COLO668 (cell line): ENCODE results near the gene KIRREL2.
"Not testable (repeated sequence)": the region's sequence is repeated elsewhere in the genome, so short reads cannot be mapped to it uniquely, and the experiment has no call there.

Source experiments
- DNase-seq: peaks from one replicate; lab custom pipeline; 2025; ENCODE audit not compliant: unreplicated experiment; lab: John Stamatoyannopoulos, UW

The KIRREL2 gene

DNA sequence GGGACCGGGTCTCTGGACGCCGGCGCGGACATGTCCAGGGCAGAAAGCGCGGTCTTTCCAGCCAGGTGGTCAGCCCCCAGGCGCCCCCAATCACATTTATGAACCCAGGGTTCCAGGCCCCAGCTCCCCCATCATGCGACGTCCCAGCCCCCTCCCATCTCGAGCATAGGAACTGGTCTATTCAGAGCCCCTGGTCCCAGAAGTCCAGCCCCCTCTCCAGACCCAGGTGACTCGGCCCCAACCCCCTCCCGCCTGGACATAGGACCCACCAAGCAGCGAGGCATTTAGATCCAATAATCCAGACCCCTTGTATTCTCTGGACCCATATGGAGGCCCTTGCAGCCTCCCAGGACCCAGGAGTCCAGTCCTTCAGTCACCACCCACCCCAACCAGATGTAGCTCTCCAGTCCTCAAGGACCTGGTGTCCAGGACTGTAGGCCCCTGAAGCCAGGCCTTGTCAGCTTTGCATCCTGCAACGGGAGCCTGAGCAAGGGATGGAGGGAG lies 12.2 kb downstream of the KIRREL2 start:
- DNase-seq, result no peak

DNA sequence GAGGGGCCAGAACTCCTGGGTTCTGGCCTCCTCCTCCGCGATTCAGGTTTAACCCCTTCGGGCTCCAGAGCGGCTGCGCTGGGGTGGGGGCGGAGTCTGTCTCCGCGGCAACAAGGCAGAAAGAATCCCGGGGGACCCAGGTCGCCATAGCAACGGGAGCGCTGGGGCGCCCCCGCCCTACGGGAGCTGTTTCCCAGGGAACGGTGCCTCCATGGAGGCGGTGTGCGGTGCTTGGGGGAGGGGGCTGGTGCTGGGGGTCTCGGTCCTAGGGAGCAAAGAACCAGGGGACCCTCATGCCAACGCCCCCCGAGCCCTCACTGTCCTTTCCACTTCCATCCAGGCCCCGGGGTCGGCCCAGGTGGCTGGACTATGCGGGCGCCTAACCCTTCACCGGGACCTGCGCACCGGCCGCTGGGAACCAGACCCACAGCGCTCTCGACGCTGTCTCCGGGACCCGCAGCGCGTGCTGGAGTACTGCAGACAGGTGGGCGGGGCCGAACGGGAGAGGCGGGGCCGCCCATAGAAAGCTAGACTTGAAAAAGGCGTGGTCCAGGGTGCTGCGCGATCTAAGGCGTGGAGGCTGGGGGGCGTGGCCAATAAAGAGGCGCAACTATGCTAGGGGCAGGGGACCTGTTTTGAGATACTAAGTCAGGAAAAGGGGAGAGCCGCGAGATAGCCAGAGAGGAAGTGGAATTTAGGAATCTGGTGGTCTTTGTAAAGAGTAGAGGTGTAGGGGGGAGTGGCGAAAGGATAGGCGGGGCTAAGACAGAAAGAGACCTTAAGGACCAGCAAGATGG lies 12.8 kb downstream of the KIRREL2 start:
- peak; percentile 89 for DNase-seq

DNA sequence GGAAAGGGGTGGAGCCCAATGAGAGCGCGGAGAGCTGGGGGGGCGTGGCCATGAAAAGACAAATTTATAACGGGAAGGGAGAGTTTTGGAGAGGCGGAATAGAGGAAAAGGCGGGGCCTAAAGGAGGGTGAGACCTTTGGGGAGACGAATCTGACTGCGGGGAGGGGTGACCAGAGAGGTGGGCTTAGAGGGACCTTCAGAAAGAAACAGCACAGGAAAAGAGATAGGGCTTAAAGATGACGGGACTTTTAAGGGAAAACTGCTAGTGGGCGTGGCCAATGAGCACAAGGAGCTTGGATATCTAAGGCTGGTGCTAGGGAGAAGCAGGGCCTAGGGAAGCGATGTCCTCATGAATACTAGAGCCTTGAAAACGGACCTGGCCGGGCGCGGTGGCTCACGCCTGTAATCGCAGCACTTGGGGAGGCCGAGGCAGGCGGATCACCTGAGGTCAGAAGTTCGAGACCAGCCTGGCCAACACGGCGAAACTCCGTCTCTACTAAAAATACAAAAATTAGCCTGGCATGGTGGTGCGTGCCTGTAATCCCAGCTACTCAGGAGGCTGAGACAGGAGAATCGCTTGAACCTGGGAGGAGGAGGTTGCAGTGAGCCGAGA lies 13.5 kb downstream of the KIRREL2 start:
- not testable (repeated sequence) for DNase-seq

DNA sequence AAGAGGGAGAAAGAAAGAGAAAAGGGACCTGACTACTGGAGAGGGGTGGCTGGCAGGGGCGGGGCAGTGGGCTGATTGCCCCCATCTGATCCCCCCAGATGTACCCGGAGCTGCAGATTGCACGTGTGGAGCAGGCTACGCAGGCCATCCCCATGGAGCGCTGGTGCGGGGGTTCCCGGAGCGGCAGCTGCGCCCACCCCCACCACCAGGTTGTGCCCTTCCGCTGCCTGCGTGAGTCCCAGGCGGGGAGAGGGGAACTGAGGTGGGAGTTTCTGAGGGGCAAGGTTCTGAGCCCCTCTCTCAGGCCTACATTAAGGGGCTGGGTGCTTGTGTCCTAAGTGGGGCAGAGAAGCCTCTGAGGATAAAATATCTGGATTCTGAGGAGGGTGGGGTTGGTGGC lies 14.1 kb downstream of the KIRREL2 start:
- no peak for DNase-seq

DNA sequence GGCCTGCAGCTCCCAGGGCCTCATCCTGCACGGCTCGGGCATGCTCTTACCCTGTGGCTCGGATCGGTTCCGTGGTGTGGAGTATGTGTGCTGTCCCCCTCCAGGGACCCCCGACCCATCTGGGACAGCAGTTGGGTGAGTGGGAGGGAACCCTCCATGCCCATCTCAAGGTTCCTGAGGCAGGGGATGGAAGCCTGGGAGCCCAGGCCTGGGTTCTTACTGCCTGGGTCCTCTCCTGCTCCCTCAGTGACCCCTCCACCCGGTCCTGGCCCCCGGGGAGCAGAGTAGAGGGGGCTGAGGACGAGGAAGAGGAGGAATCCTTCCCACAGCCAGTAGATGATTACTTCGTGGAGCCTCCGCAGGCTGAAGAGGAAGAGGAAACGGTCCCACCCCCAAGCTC lies 14.9 kb downstream of the KIRREL2 start:
- DNase-seq, result no peak

DNA sequence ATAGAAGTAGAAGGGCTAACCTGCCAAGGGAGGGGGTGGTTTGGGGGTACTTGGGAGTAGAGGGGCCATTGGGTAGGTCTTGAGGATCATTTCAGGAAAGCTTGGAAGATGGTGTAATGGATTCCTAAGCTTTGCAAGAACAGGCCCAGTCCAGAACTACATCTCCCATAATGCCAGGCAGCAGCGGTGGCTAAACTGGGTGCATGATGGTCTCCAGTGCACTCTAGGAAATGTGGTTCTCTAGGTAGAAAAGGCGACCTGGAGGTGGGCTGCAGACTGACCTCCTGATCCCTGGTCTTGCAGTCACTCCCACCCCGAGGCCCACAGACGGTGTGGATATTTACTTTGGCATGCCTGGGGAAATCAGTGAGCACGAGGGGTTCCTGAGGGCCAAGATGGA lies 15.5 kb downstream of the KIRREL2 start:
- no peak for DNase-seq

DNA sequence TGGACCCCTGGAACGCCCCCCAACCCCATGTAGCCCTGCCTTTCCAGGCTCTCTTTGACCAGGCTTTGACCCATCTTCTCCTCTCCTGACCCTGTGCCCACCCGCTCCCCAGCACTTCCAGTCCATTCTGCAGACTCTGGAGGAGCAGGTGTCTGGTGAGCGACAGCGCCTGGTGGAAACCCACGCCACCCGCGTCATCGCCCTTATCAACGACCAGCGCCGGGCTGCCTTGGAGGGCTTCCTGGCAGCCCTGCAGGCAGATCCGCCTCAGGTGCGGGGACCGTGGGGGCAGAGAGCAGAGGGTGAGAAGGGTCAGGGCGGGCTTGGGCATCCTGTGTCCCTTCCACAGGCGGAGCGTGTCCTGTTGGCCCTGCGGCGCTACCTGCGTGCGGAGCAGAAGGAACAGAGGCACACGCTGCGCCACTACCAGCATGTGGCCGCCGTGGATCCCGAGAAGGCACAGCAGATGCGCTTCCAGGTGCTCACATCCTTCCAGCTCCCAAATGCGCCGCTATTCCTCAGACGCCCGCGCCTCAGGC lies 17.8 kb downstream of the KIRREL2 start:
- no peak for DNase-seq

DNA sequence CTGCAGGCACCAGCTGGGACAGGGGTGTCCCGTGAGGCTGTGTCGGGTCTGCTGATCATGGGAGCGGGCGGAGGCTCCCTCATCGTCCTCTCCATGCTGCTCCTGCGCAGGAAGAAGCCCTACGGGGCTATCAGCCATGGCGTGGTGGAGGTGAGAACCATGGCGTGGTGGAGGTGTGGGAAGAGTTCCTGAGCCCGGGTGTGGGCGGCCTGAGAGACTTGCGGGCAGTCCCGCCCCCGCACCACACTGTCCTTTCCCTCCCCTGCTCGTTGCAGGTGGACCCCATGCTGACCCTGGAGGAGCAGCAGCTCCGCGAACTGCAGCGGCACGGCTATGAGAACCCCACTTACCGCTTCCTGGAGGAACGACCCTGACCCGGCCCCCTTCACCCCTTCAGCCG lies 22.4 kb downstream of the KIRREL2 start:
- DNase-seq, result no peak

DNA sequence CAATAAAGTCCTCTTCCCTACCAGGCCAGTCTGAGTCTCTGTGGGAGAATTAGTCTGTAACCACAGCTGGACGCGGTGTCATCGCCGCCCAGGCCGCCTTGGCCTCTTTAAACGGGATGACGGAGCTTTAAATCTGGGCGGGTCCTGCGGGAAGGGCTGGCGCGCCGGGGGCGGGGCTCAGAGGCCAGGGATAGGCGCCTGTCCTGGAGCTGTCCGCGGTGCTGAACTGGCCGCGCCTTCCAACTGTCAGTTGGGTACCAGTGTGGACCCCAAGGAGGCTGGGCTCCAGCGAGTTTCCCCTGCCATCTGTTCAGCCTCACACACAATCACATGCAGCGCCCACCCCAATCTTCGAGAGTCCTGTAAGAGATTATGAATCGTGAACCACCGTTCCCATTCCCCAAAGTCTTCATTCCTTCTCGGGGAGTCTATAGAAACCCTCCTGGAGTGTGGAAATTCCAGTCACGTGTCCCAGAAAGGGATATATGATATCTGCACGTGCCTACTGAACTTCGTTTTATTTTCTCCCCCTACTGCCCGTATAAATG lies 23.1 kb downstream of the KIRREL2 start:
- peak; percentile 72 for DNase-seq

DNA sequence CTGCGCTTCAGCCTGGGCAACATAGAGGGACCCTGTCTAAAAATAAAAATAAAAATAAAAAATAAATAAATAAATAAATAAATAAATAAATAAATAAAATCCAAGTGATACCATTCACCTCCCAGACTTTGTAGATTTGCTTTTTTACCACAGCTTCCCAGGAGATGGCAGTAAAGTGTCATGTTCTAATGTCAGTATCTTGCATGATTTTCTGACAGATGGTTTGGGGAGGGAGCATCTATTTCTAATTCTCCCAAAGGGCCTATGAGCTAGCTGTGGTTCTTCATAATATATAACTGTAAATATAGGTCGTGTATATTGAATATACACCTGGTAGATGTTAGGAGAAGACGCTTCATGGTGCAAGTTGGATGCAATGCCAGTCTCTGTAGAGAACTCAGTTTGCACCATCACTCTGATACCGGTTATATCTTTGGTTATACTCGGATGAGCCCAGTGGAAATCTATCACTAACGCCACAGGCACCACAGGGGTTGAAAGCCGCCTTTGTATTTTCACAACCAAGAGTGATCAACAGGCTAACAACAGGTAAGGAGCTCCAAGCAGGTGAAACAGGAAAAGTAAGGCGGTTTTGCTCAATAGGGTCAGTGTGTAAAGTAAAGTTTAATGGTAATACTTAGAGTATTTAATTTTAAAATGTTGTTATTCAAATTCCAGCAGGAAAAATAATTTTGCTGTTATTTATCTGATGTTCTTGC lies 25.6 kb downstream of the KIRREL2 start:
- peak; percentile 26 for DNase-seq

DNA sequence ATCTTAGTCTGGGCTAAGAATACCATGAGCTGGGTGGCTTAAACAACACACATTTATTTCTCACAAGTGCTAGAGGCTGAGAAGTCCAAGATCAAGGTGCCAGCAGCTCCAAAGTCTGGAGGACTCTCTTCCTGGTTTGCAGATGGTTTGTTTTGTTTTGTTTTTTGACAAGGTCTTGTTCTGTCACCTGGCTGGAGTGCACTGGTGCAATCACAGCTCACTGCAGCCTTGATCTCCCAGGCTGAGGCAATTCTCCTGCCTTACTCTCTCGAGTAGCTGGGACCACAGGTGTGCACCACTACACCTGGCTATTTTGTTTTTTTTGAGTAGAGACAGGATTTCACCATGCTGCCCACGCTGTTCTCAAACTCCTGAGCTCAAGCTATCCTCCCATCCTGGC lies 27.2 kb downstream of the KIRREL2 start:
- DNase-seq, result no peak

DNA sequence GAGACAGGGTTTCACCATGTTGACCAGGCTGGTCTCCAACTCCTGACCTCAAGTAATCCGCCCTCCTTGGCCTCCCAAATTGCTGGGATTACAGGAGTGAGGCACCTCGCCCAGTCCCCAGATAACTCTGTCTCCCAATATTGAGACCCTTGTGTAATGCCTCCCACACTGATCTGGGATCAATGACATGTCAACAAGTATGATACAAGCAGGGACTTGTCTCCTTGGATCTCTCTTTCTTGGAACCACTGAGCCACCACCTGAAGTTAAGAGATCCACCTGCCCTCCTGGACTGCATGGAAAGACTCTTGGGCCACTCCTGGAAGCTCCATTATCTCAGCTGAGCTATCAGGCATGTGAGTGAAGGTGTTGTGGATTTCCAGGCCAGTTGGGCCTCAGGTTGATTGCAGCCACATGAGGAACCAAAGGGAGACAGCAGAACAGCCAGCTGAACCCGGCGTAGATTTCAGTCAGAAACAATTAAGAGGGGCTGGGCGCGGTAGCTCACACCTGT lies 28.6 kb downstream of the KIRREL2 start:
- DNase-seq, result no peak

DNA sequence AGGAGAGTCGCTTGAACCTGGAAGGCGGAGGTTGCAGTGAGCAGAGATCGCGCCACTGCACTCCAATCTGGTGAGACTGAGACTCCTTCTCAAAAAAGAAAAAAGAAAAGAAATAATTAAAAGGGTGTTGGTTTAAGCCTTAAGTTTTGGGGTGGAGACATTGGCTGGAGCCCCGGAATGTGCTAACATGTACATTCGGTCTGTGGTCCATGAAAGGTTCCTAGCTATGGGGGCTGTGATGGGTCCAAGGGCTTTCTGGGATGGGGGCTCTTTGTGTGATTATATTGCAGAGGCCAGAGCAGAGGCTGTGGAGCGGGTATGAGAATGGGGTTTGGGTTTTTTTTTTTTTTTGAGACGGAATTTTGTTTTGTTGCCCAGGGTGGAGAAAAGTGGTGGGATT lies 29.2 kb downstream of the KIRREL2 start:
- no peak for DNase-seq

DNA sequence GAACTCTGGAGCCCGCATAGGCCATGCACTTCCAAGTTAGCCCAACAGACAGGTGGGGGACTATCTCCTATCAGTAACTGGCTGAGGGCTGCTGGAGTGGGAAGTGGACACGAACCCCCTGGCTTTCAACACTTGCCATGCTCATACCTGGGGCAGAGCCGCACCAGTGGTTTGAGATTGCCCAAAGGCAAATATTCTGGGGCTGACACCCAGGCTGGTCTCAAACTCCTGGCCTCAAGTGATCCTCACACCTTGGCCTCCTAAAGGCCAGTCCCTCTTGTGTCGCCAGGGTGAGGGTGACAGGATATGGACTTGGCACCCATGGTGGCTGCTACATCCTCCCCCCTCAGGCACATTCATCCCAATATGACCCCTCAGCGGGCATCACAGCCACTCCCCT lies 30.5 kb downstream of the KIRREL2 start:
- DNase-seq, result no peak

DNA sequence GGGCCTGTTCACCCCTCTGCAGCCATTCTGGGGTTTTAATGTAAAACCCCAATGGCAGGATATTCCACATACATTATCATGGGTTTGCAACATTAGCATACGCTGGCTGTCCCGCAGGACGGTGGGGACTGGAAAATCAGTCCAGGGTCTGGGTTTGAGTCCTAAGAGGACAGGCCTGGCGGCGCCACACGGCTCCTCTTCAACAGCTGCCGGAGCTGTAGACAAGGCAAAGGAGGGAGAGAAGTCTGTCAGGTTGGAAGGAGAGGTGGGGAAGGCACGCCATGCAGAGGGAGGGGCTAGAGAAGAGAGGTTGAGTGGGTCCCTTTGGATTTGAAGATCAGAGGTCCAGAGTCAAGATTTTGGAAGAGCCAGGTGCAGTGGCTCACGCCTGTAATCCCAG lies 31.7 kb downstream of the KIRREL2 start:
- DNase-seq, result no peak

DNA sequence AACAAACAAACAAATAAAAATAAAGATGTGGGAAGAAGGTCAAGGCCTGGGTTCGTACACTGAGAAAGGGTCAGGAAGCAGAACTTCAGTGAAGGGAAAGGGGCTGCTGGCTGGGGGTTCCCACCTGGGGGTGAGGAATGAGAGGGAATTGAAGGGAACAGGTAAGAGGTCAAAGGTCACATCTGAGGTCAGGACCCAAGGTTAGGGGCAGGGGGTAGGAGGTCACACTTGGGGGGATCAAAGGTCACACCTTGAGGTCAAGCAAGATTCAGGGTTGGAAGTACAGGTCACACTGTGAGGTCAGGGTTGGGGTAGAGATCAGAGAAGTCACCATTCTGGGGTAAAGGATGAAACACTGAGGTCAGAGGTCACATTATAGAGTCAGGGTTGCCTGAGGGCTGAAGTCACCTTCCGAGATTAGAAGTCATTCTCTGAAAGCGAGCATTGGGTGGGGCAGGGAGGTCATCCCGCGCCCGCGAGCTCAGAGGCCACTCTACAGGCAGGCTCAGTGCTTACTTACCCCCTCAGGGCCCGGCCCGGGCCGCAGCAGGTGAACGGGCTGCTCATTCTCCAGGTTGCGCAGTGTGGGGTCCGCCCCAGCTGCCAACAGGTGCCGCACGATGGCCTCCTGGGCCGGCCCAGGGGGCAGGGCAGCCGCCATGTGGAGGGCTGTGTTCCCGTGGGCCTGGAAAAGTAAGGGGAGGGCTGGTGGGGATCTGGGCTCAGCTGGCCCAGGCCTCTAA lies 32.8 kb downstream of the KIRREL2 start:
- no peak for DNase-seq

DNA sequence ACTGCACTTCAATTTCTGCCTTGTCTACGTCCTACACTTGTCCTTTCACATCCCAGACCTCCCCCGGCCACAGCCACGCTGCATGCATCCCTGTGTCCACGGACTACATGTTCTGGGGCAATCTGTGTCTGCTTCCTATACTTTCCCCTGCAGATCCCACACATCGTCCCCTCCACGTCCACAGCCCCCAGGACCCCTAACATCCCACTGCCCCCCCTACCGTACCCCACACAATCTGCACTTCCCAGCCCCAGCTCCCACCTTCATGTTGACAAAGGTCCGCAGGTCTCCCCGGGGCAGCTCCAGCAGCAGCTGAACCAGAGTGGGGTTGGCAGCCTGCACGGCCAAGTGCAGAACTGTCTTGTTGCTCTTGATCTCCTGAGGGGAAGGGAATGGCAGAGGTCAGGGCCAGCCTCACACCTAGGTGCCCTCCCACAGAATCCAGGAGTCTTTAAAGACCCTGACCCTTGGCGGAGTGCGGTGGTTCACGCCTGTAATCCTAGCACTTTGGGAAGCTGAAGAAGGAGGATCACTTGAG lies 33.5 kb downstream of the KIRREL2 start:
- no peak for DNase-seq

DNA sequence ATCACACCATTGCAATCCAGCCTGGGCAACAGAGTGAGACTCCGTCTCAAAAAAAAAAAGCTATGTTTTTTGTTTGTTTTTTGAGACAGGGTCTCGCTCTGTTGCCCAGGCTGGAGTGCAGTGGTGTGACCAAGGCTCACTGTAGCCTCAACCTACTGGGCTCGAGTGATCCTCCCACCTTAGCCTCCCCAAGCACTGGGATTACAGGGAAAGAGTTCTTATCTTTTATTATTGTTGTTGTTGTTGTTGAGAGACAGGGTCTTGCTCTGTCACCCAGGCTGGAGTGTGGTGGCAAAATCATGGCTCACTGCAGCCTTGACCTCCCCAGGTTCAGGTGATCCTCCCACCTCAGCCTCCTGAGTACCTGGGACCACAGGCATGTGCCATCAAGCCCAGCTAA lies 35.1 kb downstream of the KIRREL2 start:
- not testable (repeated sequence) for DNase-seq

DNA sequence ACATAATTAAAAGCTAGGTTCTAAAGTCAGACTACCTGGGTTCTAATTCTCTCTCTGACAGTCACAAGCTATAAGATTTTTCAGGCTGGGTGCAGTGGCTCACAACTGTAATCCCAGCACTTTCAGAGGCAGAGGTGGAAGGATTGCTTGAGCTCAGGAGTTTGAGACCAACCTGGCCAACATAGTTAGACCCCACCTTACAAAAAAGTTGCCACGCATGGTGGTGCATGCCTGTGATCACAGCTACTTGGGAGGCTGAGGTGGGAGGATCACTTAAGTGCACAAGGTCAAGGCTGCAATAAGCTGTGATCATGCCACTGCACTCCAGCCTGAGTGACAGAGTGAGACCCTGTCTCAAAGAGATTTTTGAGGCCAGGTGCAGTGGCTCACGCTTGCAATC lies 37.6 kb downstream of the KIRREL2 start:
- no peak for DNase-seq

DNA sequence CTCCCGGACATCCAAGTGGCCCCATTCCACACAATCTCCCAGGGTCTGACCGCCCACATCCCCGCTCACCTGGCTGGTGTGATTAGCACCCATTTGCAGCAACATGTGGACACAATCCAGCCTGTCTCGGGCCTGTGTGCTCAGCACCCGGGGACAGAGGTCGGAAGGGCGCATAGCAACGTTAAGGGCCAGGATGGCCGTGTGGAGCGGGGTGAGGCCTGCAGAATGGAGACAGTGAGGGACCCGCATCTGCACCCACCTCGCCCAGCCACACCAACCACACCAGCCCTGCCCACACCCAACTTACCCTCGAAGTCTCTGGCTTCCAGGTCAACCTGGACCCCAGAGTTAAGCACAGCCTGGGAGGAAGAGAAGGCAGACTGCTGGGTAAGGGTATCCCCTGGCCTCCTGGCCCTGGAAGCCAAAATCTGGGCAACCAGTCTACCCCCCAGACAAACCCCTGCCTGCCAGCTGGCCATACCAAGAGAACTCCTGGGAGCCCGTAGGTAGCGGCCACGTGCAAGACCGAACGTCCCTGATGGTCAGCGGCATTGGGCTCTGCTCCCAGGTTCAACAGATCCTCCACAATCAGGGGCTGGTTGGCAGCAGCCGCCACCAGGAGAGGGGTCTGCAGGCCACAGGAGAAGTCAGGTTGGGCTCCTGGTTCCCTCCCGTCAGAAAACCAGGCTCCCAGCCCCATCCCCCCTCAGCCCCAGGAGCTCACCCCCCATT lies 39.4 kb downstream of the KIRREL2 start:
- DNase-seq, result no peak
